GM23338 (cell line): ENCODE results near the gene SLC7A5. TPM values are rescaled to one million over a fixed set of nuclear protein-coding genes. Genes with fewer than 3 reads are reported as not detected.

Source experiments
- ATAC-seq: fragments of 200-7000 bp; cut with Tn5 transposase; 3 replicates; pipeline ENCODE4 v1.9.1; 2020
- DNase-seq: peaks from one replicate; pipeline ENCODE4 v3.0.0-alpha.2; 2015; ENCODE audit warnings: low spot score
- H2AFZ ChIP-seq: fragments of 200-600 bp; sonication (generic); 2 replicates; pipeline ENCODE4 v1.8.0; 2016; ENCODE audit warnings: antibody characterized with exemption, mild to moderate bottlenecking, moderate library complexity
- H3F3A ChIP-seq: fragments of 200-600 bp; sonication (generic); replicated peaks from 2 replicates; pipeline ENCODE4 v1.8.0; 2017; ENCODE audit warnings: antibody characterized with exemption, mixed run types, low read depth
- H3K27ac ChIP-seq: fragments of 200-600 bp; sonication (generic); 2 replicates; pipeline ENCODE4 v1.6.1; 2016; ENCODE audit warnings: low read depth
- H3K27me3 ChIP-seq: fragments of 200-600 bp; sonication (generic); 2 replicates; pipeline ENCODE4 v1.8.0; 2016; ENCODE audit warnings: mild to moderate bottlenecking, mixed run types, moderate library complexity; ENCODE audit not compliant: insufficient read depth
- H3K36me3 ChIP-seq: fragments of 200-600 bp; sonication (generic); 2 replicates; pipeline ENCODE4 v1.8.0; 2016; ENCODE audit warnings: mild to moderate bottlenecking; ENCODE audit not compliant: insufficient read depth
- H3K4me1 ChIP-seq: fragments of 200-600 bp; sonication (generic); 2 replicates; pipeline ENCODE4 v1.8.0; 2016; ENCODE audit warnings: mild to moderate bottlenecking, moderate library complexity; ENCODE audit not compliant: insufficient read depth
- H3K4me2 ChIP-seq: fragments of 200-600 bp; sonication (generic); 2 replicates; pipeline ENCODE4 v1.7.1; 2017; ENCODE audit warnings: mixed run types
- H3K4me3 ChIP-seq: fragments of 200-600 bp; sonication (generic); 2 replicates; pipeline ENCODE4 v1.6.1; 2016; ENCODE audit warnings: mixed run types
- H3K79me2 ChIP-seq: fragments of 200-600 bp; sonication (generic); replicated peaks from 2 replicates; pipeline ENCODE4 v1.8.0; 2017; ENCODE audit warnings: mild to moderate bottlenecking; ENCODE audit not compliant: insufficient read depth
- H3K9me2 ChIP-seq: fragments of 200-600 bp; sonication (generic); 2 replicates; pipeline ENCODE4 v1.8.0; 2017; ENCODE audit not compliant: insufficient read depth
- H4K20me1 ChIP-seq: fragments of 200-600 bp; sonication (generic); replicated peaks from 2 replicates; pipeline ENCODE4 v1.8.0; 2017; ENCODE audit warnings: mild to moderate bottlenecking; ENCODE audit not compliant: insufficient read depth
- H3K27ac Mint-ChIP-seq: 2 replicates; pipeline ENCODE4 v1.8.0; 2020; ENCODE audit warnings: inconsistent platforms, mild to moderate bottlenecking, moderate library complexity, mixed read lengths
- H3K27me3 Mint-ChIP-seq: 3 replicates; pipeline ENCODE4 v1.8.0; 2022; ENCODE audit warnings: low read depth, mild to moderate bottlenecking, moderate library complexity, mixed read lengths, inconsistent platforms; ENCODE audit not compliant: insufficient read depth, poor library complexity
- H3K36me3 Mint-ChIP-seq: 3 replicates; pipeline ENCODE4 v1.8.0; 2021; ENCODE audit warnings: low read depth, mild to moderate bottlenecking, inconsistent platforms, moderate library complexity, mixed read lengths
- H3K4me1 Mint-ChIP-seq: 3 replicates; pipeline ENCODE4 v1.8.0; 2020; ENCODE audit warnings: mild to moderate bottlenecking, inconsistent platforms, mixed read lengths
- H3K4me3 Mint-ChIP-seq: 3 replicates; pipeline ENCODE4 v1.8.0; 2021; ENCODE audit warnings: moderate library complexity, mild to moderate bottlenecking, inconsistent platforms, mixed read lengths
- H3K9me3 Mint-ChIP-seq: 3 replicates; pipeline ENCODE4 v1.8.0; 2020; ENCODE audit warnings: moderate library complexity, mild to moderate bottlenecking, inconsistent platforms, mixed read lengths
- EZH2 ChIP-seq: fragments of 200-600 bp; sonication (generic); IDR thresholded peaks from one replicate; pipeline ENCODE4 v1.8.0; 2017; ENCODE audit warnings: antibody characterized with exemption, mild to moderate bottlenecking, low read depth; ENCODE audit not compliant: unreplicated experiment
- EZH2phosphoT487 ChIP-seq: fragments of 200-600 bp; sonication (generic); IDR thresholded peaks from one replicate; pipeline ENCODE4 v1.8.1; 2018; ENCODE audit warnings: antibody characterized with exemption; ENCODE audit not compliant: unreplicated experiment
- JUNB ChIP-seq: IDR thresholded peaks from one replicate; pipeline ENCODE4 v1.6.1; 2016; ENCODE audit warnings: antibody characterized with exemption; ENCODE audit not compliant: unreplicated experiment
- NANOG ChIP-seq: IDR thresholded peaks from 2 replicates; pipeline ENCODE4 v1.6.1; 2016; ENCODE audit warnings: antibody characterized with exemption, borderline replicate concordance
- POLR2AphosphoS5 ChIP-seq: IDR thresholded peaks from 2 replicates; pipeline ENCODE4 v1.6.1; 2016; ENCODE audit warnings: antibody characterized with exemption, low read depth
- STAT1 ChIP-seq: IDR thresholded peaks from one replicate; pipeline ENCODE4 v1.6.1; 2016; ENCODE audit warnings: antibody characterized with exemption; ENCODE audit not compliant: unreplicated experiment
- ZNF114 ChIP-seq: fragments of 250-450 bp; sonication (Bioruptor Pico); IDR thresholded peaks from 2 replicates; pipeline ENCODE4 v1.5.0; 2020; ENCODE audit warnings: mild to moderate bottlenecking, moderate library complexity
- ZNF331 ChIP-seq: fragments of 250-450 bp; sonication (Bioruptor Pico); IDR thresholded peaks from 2 replicates; pipeline ENCODE4 v1.5.0; 2020; ENCODE audit warnings: low read depth, mild to moderate bottlenecking, moderate library complexity
- polyA plus RNA-seq: library from polyadenylated mRNA; unstranded; fragments of >200 nt; fragmentation: Nextera tagmentation; extraction: Ambion mirVana; gene quantifications from 2 replicates; pipeline ENCODE4 v1.2.1, GENCODE V29; 2016
- total RNA-seq: library from RNA; depleted of rRNA; stranded (reverse); fragments of >200 nt; shearing (Covaris generic); gene quantifications from 2 replicates; pipeline ENCODE4 v1.2.3, GENCODE V29; 2014
- TF ChIP-seq, protein P1 (sequence below), 2 experiments: fragments of 200-600 bp in 1 of 2; sonication (generic) in 1 of 2; conservative IDR thresholded peaks; 2 replicates each; pipeline versions ENCODE4 v1.5.1 to v1.6.1; 2016 to 2017; ENCODE audit warnings: antibody characterized with exemption in 2 of 2, low read depth in 2 of 2, mild to moderate bottlenecking in 2 of 2, moderate library complexity in 1 of 2
- TF ChIP-seq, protein P2 (sequence below): IDR thresholded peaks from one replicate; pipeline ENCODE4 v1.6.1; 2018; ENCODE audit warnings: antibody characterized with exemption; ENCODE audit not compliant: unreplicated experiment

SLC7A5 gene
- total and polyA plus RNA-seq, 2 experiments from 2014 or later, result 107 to 386 TPM

DNA sequence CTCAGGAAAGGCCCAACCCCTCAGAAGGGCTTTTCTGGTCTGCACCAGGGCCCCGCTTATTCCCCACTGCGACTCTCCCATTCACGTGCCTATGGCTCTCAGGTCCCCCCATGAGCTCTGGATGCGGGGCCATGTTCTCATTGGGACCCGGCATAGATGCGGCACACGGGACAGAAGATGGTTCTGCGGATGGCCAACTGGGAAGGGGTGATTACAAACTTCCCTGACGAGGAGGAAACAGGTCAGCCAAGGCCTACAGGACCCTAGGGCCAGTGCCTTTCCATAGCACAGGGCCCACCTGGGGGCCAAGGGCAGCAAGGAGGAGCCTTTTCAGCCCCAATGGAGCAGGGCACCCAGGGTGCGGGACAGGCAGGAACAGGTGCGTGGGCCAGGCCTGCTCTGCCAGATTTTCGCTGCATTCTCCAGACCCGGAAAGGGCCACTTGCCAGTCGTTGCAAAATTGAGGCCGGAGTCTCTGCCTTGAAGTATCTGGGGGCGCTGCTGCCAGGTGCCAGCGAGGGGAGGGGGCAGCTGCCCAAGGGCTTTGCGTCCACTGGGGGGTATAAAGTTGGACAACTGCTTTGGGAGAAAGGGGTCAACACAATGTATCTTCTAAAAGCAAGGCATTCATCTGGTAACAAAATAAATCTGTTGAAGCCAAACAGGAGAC lies 20.5 kb downstream of the SLC7A5 start:
- DNase-seq, result no peak
- Histone ChIP-seq H3F3A (peaks cover 39% of the 10 kb centered on the region), H3K4me3 (no peak overlapping the region), H3K79me2 (peaks cover 85% of the 10 kb centered on the region), H3K27me3 (no peaks in the 10 kb centered on the region), H3K27ac (no peak overlapping the region), H4K20me1 (peaks cover 8% of the 10 kb centered on the region; the same call in 1 of the 2 replicates), H3K9me2 (no peaks in the 10 kb centered on the region), H3K4me1 (peaks cover 34% of the 10 kb centered on the region), H3K4me2 (no peak overlapping the region), H3K36me3 (peaks cover 12% of the 10 kb centered on the region; the same call in 1 of the 2 replicates), H2AFZ (no peak overlapping the region)
- no peak for TF ChIP-seq EZH2
- TF ChIP-seq POLR2AphosphoS5, result no peak
- TF ChIP-seq EZH2phosphoT487, result no peak
- TF ChIP-seq, protein P1, sequence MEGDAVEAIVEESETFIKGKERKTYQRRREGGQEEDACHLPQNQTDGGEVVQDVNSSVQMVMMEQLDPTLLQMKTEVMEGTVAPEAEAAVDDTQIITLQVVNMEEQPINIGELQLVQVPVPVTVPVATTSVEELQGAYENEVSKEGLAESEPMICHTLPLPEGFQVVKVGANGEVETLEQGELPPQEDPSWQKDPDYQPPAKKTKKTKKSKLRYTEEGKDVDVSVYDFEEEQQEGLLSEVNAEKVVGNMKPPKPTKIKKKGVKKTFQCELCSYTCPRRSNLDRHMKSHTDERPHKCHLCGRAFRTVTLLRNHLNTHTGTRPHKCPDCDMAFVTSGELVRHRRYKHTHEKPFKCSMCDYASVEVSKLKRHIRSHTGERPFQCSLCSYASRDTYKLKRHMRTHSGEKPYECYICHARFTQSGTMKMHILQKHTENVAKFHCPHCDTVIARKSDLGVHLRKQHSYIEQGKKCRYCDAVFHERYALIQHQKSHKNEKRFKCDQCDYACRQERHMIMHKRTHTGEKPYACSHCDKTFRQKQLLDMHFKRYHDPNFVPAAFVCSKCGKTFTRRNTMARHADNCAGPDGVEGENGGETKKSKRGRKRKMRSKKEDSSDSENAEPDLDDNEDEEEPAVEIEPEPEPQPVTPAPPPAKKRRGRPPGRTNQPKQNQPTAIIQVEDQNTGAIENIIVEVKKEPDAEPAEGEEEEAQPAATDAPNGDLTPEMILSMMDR (conservative IDR thresholded peaks at IDR 0.05; ENCODE audit: low read depth in 2 of 2), result no peak
- TF ChIP-seq JUNB, result no peak
- TF ChIP-seq STAT1, result no peak
- no peak for TF ChIP-seq ZNF114 (CRISPR knock-in tag)
- no peak for TF ChIP-seq ZNF331
- TF ChIP-seq, protein P2, sequence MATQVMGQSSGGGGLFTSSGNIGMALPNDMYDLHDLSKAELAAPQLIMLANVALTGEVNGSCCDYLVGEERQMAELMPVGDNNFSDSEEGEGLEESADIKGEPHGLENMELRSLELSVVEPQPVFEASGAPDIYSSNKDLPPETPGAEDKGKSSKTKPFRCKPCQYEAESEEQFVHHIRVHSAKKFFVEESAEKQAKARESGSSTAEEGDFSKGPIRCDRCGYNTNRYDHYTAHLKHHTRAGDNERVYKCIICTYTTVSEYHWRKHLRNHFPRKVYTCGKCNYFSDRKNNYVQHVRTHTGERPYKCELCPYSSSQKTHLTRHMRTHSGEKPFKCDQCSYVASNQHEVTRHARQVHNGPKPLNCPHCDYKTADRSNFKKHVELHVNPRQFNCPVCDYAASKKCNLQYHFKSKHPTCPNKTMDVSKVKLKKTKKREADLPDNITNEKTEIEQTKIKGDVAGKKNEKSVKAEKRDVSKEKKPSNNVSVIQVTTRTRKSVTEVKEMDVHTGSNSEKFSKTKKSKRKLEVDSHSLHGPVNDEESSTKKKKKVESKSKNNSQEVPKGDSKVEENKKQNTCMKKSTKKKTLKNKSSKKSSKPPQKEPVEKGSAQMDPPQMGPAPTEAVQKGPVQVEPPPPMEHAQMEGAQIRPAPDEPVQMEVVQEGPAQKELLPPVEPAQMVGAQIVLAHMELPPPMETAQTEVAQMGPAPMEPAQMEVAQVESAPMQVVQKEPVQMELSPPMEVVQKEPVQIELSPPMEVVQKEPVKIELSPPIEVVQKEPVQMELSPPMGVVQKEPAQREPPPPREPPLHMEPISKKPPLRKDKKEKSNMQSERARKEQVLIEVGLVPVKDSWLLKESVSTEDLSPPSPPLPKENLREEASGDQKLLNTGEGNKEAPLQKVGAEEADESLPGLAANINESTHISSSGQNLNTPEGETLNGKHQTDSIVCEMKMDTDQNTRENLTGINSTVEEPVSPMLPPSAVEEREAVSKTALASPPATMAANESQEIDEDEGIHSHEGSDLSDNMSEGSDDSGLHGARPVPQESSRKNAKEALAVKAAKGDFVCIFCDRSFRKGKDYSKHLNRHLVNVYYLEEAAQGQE, result no peak
- TF ChIP-seq NANOG, result no peak
- Mint-ChIP-seq H3K36me3 (peaks cover 69% of the 10 kb centered on the region), H3K9me3 (no peaks in the 10 kb centered on the region), H3K4me3 (no peak overlapping the region), H3K4me1 (peaks cover 52% of the 10 kb centered on the region), H3K27me3 (peaks cover 28% of the 10 kb centered on the region), H3K27ac (peak overlapping the region; percentile 62)
- ATAC-seq, result no peak
